SH-SY5Y (cell line): ENCODE data around the gene PSMD6.

Source experiments
- GATA2 ChIP-seq: IDR thresholded peaks from 2 replicates; pipeline ENCODE4 v1.6.1; 2011; ENCODE audit warnings: mild to moderate bottlenecking, low read depth, low read length
- GATA3 ChIP-seq: IDR thresholded peaks from 2 replicates; pipeline ENCODE4 v1.6.1; 2011; ENCODE audit warnings: low read depth, mild to moderate bottlenecking, low read length, moderate library complexity

DNA sequence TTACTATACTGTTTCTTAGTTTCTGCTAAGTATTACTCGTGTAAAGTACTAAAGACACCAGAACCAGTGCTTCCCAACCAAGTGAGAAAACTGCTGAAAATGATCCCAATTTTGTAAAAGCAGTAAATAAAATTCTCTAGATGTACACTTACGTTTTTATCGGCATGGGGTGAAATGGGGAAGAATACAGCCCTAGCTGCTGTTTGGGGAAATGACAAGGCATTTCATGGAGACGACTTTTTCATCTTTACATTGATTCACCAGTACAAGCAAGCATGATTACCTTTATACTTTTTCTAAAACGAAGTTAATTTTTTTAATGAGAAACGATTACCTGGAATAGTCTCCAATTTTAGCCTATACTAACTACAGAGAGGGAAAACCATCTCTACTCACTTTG is 1.4 kb downstream of the PSMD6 start:
- no peak for TF ChIP-seq GATA2
- TF ChIP-seq GATA3: no peak
